A549 (cell line): Measurements from ENCODE around the gene CLMN.

Experiments used
- CTCF ChIP-seq: fragments of >200 bp; sonication (Bioruptor Twin); formaldehyde crosslinking; IDR thresholded peaks from 3 replicates; pipeline ENCODE4 v1.5.1; 2016
- FOSL2 ChIP-seq, 2 experiments: fragments of 450-650 bp in 1 of 2; fragments of >200 bp in 1 of 2; sonication (Bioruptor Twin) in 1 of 2; formaldehyde crosslinking; IDR thresholded peaks; 2 replicates each; pipeline versions ENCODE4 v1.5.0 to v1.6.1; 2016 to 2020; ENCODE audit warnings: mild to moderate bottlenecking in 1 of 2, moderate library complexity in 1 of 2
- JUN ChIP-seq, 2 experiments: fragments of >200 bp; sonication (Bioruptor Twin); formaldehyde crosslinking; IDR thresholded peaks; 2 replicates in 1 of 2; 3 replicates in 1 of 2; pipeline ENCODE4 v1.6.1; 2016 to 2017
- KDM1A ChIP-seq: fragments of 200-600 bp; sonication (generic); IDR thresholded peaks from 2 replicates; pipeline ENCODE4 v1.6.1; 2016; ENCODE audit warnings: low read depth, mild to moderate bottlenecking
- POLR2A ChIP-seq: IDR thresholded peaks from 2 replicates; pipeline ENCODE4 v1.6.1; 2012; ENCODE audit warnings: mild to moderate bottlenecking, low read length
- RAD21 ChIP-seq, 2 experiments: fragments of >200 bp in 1 of 2; sonication (Bioruptor Twin) in 1 of 2; formaldehyde crosslinking in 1 of 2; IDR thresholded peaks in 1 of 2; conservative IDR thresholded peaks in 1 of 2; 2 replicates in 1 of 2; 3 replicates in 1 of 2; pipeline ENCODE4 v1.6.1; 2012 to 2018; ENCODE audit warnings: inconsistent platforms in 1 of 2

DNA sequence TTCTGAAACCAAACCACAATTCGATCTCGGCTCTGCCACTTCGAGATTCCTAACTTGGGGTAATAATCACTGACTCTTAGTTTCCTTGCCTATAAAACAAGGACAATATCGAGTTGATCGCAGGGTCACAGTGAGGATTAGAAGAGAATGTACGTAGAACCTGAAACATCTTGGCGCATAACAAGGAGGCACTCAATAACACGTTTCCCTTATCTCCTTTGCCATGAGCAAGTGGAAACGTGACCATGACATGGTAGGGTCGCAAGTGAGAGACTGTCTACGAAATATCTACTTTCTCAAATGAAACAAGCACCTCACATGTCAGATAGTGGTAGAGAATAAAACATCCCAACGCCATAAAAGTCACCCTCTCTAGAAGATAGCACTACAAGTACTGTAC lies 164.7 kb downstream of the CLMN start:
- TF ChIP-seq POLR2A, result no peak
- TF ChIP-seq CTCF, result no peak
- no peak for TF ChIP-seq JUN (IDR thresholded peaks at IDR 0.05)
- TF ChIP-seq RAD21 (conservative IDR thresholded peaks at IDR 0.05 in 1 of 2, IDR thresholded peaks at IDR 0.05 in 1 of 2), result no peak
- TF ChIP-seq FOSL2 (IDR thresholded peaks at IDR 0.05), result no peak
- TF ChIP-seq FOSL2 (CRISPR knock-in tag; IDR thresholded peaks at IDR 0.05), result no peak
- no peak for TF ChIP-seq KDM1A
